ELF-1 (cell line): ENCODE results near the gene CABLES1.

Experiments
- DNase-seq: peaks from one replicate; pipeline ENCODE4 v3.0.0-alpha.2; 2016; ENCODE audit warnings: low read depth, low spot score

CABLES1 gene

DNA sequence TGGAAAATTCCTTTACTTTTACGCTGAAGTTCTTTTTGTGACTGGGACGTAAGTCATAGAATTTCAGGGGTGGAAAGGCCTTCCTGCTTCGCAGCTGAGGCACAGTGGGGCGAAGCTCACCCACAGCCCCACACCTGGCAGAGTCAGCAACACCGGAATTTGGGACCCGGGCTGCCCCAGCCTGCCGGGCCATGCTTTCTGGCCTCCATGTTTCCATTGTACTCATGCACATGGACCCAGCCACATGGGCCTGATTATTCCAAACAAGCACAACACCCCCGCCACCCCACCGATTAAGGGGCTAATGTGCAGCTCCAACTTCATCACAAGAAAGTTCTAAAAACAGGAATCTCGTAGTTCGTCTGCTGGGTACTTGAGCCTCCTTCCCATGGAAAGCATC, 82.5 kb downstream of the CABLES1 start:
- DNase-seq, result no peak

DNA sequence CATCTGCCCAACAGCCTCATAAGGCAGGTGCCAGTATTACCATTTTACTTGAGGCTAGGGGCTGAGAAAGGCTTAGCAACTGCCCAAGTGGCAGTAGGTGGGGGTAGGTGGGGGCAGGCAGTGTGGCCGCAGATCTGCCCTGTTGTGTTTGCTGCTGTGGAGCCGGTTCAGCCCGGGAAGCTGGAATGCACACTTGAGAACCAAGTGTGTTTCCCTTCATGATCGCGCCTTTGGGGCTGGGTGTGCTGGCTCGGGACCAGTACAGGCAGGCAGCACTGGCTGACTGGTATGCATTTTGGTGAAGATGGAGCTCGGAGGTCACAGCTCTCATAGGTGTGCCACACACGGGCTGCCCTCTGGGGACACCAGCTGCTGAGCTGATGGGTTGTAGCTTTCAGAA, 85.1 kb downstream of the CABLES1 start:
- DNase-seq, result no peak

DNA sequence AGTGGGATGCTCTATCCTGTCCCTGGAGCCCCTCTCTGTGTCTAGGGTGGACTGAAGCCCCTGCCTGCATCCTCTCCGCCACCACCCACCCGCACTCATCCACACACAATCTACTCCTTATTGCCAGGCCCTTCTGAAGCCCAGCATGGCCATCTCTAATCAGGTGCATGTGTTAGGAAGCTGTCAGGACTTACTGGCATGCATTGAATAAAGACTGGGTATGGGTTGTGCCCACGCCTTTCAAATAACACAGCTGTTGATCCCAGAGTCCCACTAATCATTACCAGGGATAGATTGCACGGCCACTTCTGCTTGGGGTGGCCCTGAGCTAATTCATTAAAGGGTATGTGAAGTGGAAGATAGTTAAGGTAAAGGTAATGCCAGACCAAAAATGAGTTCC, 88.4 kb downstream of the CABLES1 start:
- no peak for DNase-seq

DNA sequence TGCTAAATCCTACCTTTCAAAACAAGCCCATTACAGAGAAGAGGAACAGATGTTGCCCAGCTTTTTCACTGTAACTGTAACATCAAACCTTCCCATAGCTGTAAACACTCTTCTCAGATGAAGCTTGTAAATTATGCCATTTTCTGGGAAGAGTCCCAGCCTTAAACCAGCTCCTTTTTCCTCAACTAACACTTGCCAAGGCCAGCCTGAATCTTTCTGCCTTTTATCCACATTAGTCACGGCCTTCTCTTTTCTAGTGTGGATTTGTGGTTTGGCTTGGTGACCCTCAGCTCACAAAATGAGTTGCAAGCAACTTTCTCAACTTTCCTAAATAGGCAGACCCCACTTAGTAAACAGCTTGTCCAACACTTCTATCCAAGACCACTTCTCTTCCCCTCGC, 90.2 kb downstream of the CABLES1 start:
- DNase-seq, result no peak

DNA sequence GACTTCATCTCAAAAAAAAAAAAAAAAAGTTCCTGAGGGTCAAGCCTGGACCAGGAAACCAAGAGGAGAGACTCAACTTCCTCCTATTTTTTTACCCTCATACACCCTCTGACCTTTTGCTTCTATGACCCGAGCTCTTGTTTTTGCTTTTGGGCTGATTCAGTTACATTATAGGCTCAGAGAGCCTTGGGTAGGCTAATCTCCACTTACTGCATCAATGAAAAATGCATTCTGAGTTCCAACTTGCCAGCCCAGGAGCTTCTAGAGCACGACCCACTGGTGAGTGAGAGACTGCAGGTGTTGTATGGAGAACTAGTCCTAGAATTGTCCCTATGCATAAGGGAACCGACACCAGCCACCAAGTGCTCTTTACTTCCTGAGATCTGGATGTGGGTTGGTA, 91.1 kb downstream of the CABLES1 start:
- DNase-seq, result no peak

DNA sequence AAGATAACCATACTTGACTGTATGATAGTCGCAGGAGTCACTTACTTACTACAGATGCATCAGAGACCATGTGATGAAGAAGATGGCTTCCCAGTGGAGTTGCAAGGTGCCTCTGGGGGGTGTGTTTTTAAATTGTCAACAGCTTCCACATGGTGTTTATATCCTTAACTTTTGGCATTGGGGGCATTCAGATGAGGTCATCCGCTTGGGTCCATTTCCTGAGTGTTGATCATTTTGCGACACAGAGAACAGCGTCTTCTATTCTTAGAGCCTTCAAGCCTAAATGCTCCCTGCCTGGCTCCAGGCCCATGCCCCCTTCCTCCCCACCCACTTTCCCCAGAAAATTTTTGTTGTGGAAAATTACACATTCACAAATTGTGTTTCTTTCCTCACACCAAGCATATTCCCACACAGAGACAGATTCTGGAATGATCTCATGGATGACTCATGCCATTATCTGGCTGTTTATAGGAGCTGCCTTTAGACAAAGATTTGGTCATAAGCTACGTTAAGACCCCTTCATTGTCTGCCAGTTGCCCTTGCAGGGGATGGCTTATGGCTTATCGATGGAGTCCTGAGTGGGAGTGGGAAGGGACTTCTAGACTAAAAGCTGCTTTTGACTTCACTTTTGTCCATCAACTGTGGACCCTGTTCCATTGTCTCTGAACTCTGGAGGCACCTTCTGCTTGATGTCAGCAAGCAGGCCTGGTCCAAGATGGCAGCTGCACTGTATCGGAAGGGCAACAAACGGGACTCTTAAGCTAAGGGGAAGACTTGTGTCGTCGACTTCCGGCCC, 91.8 kb downstream of the CABLES1 start:
- DNase-seq, result no peak

DNA sequence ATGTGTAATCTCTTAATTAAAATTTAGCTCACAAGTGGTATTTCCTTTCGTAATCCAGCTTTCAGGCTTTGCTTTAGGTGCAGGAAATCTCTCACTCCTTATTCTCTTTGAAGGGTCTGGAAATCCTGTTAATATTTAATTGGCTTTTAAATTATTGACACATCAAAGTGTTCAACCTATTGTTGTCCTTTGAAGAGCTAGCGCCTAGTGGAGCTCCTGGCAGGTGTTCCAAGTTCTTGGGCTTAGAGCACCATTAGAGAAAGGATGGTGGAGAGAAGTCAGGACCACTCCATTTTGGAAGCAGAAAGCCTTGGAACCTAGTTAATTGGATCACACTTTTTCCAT, 92.4 kb downstream of the CABLES1 start:
- no peak for DNase-seq

DNA sequence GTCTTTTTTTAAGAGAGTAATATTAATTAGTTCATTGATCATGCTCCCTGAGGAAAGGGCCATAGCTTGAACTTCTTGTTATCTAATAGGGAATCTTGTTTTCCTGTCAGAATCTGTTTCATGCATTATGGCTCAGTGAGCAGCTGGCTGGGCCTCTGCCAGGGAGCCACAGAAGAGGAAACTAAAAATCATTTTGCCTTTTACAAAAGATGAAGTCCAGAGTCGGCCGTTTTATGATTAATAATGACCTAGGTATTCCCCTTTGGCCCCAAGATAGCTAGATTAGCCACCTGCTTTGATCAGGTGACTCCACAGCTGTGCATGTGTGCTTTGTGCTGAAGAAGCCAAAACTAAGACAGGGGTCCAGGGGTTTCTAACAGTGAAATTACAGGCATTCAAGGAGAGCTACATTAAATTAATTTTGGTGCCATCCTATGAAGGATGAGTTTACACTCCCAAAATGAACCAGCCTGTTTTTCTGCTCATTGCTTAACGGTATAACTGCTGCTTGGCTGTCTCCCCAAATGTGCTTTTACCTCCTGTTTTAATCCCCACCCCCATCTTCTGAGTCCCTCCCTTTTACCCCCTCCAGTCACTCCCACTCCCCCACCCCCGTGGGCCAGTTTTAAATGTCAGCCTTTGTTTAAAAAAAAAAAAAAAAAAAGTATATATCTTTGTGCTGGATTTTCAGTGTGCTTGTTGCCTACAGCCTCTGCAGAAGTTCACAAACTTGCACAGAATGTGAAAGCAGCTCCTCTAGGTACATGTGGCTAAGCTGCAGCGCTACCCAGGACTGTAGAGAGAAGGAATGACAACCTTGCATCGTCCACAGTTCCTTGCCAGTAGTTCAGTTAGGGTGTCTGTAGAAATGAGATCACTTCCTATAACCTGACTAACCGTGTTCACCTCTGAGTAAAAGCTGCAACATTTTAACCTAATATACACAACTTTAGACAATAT, 93.1 kb downstream of the CABLES1 start:
- no peak for DNase-seq

DNA sequence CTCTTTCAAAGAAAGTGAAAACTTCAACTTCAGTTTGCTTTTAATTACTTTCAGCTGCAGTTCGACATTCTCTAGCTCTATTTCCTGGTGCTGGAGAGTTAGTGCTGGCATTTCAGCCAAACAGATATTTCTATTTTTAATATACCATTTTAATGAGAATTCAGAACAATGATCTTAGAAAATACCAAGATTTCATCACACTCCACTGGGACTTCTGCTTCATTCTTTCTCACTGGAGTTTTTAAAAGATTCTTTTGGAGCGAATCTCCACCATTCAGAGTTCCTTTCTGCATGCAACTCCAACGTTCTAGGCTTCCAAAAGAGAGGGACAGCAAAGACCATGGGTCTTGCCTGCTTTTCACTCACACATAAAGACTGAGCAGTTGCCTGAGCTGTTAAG, 94.2 kb downstream of the CABLES1 start:
- no peak for DNase-seq

DNA sequence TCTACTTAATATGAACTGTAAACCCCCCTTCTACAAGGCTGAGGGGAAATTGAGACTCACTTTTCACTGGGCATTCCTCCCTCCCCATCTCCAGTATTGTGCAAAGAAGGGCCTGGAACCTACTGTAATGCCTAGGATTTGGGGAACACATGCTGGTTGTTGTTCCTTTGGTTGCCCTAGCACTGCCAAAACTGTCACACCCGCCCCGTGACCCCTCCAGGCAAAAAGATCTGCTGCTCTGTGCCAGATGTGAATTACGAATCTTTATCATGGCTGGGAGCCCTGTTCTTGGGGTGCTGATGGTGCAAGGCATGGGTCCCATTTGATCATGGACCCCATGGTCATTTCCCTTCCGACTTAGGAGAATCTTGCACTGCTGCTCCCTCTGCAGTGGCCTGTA, 95.4 kb downstream of the CABLES1 start:
- DNase-seq, result no peak

DNA sequence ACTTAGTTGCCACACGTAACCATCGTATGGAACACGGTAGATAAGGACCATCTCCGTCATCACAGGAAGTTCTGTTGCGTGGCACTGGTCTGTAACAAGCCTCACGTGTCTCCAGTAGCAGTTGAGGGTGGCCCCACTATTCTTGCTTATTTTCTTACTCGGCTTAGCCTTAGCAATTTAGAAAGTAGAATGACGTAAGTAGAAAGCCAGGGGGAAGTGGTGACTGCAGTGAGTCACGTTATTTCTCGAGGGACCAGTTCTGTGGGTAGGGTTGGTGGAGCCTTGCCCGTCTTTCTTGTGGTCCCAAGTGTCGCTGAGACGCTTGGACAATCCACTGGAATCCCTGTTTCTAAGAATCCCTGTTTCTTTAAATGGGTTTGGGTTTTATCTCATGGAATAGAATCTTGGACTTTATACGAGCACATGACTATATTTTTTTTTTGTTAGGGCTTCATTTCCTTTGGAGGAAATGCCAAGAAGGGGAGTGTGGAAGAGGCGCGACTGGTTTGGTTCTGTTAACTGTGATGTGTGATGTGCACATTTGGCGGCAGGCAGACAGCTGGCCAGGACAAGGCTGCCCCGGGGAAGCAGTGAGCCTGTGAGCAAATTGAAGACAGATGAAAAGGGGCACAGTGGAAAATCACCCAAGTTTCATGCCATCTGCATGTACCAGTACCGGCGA, 96.2 kb downstream of the CABLES1 start:
- no peak for DNase-seq

DNA sequence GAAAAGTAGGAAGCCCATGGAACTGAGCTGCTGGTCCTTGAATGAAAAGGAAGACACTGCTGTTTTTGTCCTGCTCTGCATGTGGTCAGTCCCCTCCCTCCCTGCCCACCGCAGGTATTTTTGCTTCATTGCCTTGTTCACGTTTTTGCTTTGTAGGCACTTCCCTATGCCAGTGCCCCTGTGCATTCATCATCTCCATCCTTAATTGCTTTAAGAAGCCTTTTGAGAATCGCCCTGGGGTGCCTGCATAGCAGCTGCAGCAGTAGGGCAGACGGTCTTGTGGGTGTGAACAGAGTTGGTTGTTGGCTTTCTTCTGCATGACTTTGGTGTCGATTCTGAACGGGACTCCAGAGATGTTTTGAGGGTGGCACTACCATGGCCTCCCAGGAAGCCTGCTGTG, 97.0 kb downstream of the CABLES1 start:
- DNase-seq, result no peak

DNA sequence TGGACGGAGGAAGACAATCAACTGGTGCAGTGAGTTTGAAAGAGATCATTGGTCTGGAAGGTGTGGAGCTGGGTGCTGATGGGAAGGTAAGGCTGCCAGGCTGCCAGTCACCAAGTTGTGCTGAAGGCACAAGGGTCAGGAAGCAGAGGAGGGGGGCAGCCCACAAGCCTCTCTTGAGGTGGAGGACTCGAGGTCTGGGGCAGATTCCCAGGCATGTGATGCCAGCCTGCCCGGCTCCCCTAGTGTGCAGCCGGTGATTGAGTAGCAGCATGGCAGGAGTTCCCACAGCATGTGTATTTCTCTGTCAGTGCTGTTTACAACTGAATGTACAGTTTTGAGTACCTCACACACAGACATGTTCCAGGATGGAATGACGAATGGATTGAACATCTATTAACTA, 99.3 kb downstream of the CABLES1 start:
- DNase-seq, result no peak

DNA sequence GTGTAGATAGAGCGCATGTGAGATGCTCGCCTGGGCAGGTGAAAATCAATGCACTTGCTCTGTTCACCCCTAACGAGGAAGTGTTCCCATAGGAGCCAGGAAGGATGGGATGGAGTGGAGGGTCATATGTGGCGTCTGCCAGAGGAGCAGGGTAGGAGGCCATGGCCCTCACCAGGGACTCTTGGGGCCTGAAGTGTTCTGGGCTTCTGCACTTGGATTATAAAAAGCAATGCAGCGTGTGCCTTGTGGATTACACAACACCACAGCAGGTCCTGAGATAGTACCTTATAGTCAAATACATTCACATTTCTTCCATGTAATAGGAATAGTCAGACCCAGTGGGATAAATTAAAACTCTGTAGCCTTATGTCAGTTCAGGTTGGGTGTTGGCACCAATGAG, 100.1 kb downstream of the CABLES1 start:
- DNase-seq, result no peak

DNA sequence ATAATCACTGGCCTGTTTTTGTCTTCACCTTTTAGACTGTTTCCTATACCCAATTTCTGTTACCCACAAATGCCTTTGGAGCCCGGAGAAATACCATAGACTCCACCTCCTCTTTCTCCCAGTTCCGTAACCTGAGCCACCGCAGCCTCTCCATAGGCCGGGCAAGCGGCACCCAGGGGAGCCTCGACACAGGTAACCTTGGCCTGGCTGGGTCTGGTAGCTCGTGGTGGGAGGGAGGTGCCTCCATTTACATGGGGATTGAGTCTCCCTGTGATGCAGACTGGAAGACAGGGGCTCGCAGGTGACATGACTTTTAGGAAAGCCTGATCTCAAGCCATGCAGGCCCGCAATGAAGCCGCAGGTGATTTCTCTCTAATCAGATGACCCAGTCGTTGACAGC, 100.6 kb downstream of the CABLES1 start:
- DNase-seq, result no peak

DNA sequence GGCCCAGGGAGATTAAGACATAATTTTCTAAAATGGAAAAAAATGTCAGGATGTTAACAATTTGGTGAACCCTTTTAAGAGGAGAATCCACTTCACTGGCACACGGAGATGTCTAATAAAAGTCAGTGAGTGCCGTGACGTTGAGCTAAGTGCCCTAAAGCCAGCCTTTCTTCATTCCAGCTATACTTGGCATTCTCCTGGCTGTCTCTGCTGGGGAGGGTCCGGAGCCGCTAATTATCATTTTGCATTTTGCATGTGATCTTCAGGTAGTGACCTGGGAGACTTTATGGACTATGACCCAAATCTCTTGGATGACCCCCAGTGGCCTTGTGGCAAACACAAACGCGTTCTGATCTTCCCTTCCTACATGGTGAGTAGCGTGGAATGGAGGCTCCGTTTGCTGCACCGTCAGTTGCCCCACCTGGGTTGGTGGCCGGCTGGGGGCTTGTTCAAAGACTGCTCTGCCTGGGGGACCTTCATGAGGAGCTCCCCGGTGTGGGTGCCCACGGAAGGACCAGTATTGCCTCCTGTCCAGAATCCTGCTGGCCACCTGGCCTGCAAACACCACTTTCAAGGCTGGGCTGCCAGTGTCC, 101.7 kb downstream of the CABLES1 start:
- no peak for DNase-seq

DNA sequence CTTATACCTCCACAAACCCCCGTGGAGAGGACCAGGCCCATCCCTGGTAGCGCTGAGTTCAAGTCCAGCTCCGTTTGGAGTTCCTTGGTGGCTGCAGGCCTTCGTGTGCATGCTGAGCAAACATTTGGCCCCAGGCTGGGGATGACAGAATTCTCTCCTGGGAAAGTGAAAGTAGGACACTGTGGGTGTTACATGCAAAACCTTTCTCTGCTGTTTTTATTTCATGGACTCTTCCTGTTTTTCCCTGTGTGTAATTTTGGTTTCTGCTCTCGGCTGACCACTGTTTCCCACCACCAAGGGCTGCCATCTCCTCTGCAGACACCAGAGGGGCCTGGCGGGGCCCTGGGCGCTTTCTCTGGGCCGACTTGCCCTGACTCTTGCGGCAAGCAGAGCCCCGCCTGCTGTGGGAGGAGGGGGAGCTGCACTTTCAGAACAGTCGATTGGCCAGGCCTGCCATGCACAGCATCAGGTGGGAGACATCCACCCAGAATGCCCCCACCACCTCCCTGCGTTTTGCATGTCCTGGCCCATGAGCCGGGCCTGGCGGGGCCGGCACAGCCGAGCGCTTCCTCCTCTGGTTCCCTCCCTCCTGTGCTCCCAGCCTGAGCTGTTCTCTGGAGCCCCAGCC, 102.4 kb downstream of the CABLES1 start:
- DNase-seq, result peak; percentile 87

DNA sequence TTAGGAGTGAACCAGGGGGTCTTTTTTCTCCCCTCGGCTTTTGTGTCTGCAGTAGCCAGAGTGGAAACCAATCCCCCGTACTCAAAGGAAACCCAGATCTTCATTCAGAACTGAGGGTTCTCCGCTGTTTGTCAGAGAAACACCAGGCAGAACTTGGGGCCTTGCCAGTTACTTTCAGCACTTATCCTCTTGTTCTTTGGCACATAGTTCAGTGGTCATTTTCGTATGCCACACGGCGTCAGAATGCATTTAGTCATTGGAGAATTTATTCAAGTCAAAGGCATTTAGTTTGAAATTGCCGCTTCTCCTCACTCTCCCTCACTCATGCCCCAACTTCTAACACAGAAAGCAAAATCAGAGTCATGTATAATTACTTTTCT, 102.9 kb downstream of the CABLES1 start:
- DNase-seq, result no peak

DNA sequence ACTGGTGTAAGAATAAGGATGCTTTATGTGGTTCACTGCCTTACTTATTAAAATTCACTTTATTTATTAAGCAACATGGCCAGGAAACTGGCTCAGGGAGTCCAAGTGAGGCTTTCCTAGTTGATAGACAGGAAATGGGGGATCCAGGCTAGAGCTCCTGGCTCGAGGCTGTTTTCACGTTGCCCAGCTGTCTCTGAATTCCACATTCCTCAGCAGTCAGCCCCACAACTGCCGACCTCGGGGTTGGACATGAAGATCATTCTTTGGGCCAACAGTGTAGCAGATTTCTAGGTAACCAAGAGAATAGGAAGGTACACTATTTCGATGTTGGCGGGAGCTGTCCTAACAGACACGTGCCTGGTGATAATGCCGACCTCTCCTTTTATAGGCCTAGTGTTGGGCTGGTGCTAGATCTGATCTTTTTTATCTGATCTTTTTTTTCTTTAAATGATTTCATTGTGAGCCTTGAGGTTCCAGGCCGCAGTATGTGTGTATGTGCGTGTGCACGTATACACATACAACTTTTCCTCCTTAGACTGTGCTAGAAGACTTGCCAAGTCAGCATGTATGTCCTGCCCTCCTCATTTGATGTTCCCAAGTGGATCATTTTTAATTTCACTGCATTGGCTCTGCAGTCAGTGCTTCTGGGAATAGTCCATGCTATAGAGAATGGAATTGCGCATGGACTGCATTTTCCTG, 103.5 kb downstream of the CABLES1 start:
- DNase-seq, result peak; percentile 78

DNA sequence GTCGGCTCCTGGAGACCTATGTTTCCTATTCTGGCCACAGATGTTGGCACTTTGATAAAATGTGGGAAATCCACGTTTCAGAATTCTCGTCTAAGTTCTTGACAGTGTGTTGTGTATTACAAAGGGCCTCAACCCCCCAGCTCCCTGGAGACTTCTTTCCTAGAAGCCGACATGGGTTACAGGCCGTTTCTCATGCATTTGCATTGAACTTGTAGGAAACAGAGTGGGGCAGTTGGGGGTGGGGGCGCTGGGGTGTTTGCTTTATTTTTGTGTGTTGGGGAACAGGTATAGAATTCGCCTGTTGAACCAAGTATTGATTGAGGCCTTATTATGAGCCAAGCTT, 104.0 kb downstream of the CABLES1 start:
- no peak for DNase-seq
